Measurements from ENCODE around the gene VWA7.
"Not testable (repeated sequence)": the region's sequence is repeated elsewhere in the genome, so short reads cannot be mapped to it uniquely, and the experiment has no call there.

The VWA7 gene, protein sequence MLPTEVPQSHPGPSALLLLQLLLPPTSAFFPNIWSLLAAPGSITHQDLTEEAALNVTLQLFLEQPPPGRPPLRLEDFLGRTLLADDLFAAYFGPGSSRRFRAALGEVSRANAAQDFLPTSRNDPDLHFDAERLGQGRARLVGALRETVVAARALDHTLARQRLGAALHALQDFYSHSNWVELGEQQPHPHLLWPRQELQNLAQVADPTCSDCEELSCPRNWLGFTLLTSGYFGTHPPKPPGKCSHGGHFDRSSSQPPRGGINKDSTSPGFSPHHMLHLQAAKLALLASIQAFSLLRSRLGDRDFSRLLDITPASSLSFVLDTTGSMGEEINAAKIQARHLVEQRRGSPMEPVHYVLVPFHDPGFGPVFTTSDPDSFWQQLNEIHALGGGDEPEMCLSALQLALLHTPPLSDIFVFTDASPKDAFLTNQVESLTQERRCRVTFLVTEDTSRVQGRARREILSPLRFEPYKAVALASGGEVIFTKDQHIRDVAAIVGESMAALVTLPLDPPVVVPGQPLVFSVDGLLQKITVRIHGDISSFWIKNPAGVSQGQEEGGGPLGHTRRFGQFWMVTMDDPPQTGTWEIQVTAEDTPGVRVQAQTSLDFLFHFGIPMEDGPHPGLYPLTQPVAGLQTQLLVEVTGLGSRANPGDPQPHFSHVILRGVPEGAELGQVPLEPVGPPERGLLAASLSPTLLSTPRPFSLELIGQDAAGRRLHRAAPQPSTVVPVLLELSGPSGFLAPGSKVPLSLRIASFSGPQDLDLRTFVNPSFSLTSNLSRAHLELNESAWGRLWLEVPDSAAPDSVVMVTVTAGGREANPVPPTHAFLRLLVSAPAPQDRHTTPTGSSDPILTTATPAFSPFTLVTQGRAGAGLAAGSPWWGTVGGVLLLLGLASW
- total RNA-seq = 2.4 to 8.4 (median 3.9) reads per million in 4 donors

DNA sequence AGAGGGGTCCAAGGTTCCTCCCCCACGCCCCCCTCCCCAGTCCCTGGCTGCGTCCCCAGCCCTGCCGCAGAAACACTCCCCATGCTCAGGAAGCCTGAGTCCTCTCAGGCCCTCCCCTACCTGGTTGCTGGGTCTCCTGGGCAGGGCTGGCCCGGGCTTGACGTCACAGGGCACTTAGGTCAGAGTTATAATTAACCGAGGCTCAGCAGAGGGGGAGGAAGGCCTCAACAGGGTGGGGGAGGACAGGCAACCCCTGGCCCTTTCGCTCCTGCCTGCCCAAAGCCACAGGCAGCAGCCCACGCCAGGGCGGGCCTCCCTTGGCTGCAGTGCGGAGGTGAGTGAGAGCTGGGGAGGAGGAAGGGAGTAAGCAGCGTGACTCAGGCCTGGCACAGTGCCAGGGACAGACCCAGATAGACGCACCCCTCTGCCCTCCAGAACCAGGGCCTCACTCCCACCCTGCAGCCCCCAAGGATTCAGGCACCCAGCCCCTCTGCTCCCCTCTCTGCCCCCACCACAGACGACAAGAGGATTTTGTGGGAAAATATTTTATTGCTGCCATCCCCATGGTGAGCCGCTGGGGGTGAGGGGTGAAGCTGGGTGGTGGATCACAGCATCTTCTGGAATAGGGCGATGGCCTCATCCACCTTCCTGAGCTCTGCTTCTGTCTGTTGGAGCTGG lies at the start of gene VWA7:
TSS of gene VWA7 (minus strand) at position 340 of the 678 bp plus-strand sequence. CDS start 549 bp downstream, outside the sequence.
- peak; percentile 34 to 81 (median 48) for DNase-seq

DNA sequence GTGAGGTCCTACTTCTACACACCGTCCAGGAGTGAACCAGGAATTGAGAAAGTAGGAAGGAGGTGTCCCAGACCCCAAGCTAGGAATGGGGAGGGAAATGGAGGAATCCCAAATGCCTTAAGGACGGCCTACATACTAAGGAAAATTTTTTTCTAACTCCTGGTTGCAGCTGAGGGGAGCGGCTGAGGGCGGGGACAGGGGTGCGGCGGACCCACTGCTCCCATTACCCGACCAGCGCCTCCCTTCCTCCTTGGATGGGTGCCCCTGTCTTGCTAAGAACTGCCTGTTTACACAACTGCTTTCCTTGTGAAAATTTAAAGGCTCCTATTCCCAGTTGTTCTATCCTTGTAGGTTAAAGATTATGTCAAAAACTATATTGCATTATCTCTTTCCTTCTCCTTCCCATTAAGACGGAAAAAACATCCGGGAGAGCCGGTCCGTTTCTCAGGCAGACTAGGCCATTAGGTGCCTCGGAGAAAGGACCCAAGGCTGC lies 49.7 kb upstream of the VWA7 start:
- DNase-seq = no peak

DNA sequence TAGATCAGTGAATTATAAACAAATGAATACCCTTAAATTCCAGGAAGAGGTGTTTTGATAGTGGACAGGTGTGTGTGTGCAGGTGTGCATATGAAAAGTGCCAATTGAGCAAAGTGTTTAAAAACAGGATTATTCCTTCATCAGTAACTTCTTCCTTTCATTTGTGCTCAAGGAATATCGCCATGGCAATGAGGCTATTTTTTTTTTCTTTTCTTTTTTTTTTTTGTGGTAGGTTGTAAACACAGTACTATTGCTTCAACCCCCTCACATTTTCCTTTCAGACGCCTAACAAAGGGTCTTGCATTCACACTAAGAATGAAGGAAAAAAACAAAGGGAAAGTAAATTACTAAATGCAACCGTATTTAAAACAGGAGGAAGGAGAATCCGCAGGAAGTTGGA lies 48.4 kb upstream of the VWA7 start:
- DNase-seq = no peak

DNA sequence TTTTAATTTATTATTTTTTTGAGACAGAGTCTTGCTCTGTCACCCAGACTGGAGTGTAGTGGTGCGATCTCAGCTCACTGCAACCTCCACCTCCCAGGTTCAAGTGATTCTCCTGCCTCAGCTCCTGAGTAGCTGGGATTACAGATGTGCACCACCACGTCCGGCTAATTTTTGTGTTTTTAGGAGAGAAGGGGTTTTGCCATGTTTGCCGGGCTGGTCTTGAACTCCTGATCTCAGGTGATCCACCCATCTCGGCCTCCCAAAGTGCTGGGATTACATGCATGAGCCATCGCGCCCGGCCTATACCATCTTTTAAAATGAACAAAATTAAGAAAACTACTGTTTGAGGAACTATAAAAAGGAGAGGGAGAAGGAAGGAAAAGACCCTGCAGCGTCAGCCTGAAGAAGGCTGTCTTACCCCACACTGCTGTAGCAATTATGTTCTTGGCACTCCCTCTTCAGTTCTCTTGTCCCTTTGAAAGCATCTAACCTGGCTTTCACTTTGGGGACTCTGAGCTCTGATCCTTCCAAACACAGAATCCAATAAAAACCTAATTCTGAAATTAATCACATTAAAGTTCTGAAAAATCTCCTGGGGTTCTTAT lies 46.6 kb upstream of the VWA7 start:
- not testable (repeated sequence) for DNase-seq

DNA sequence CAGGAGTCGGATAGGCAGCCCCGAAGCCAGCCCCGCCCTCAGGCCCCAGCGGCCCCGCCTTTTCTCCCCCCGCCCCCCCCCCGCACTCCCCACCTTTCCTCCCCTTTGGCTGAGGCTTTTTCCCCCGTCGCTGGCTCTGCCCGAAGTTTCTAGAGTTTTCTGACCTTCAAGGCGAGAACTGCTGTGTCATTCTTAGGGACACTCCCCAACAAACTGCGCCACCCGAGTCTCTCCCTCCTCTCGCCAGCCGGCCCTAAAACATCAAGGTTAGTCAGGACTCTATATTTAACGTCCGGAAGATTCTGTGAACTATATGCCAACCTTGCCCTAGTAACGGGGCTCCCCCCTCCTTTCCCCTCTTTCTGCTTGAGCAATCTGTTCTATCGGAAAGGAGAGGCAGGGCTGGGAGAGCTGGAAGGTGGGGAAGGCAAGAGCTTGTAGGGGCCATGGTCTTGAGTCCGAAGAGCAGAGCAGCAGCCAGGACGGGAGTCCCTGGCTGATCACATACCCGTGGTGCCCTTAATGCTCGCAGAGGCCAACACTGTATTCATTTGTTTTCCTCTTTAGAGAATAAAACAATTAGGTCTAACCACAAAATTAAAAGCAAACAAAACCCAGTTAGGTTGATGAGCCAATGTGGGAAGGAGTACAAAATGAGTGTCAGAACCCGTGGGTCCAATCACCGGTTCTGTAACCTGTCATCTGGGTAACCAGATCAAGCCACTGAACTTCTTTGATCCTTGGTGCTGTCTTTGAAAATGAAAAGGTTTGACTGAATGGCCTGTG lies 45.1 kb upstream of the VWA7 start:
- peak; percentile 27 to 69 (median 57) for DNase-seq

DNA sequence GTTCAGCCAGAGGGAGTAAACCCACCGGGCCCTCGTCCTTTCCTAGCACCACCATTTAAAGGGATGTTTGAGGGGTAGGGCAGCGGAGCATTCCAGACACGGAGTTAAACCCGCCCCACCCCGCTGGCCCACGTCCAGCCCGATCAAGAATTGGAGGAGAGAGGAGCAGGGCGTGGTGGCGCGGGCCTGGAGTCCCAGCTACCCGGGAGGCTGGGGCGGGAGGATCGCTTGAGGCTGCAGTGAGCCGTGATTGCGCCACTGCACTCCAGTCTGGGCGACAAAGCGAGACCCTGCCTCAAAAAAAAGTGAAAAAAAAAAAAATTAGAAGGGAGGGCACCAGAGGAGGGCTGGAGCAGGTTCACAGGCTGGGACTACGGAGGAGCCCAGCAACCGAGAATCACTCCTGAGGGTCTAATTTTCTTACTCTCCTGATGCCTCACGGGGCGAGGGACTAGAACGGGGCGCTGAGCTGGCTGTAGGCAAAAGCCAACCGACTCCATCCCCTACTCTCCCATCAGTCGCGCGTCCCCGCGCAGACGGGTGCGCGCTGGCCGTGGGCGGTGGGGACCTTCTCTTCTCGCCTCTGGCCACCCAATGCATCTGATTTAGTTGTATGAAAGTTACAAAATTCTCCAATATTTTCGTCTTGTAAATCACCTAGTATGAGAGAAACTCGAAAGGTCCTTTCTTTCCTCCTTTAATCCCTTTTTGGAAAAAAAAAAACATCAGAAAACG lies 44.3 kb upstream of the VWA7 start:
- DNase-seq = peak in 2 of 5 donors; percentile 19 to 70

DNA sequence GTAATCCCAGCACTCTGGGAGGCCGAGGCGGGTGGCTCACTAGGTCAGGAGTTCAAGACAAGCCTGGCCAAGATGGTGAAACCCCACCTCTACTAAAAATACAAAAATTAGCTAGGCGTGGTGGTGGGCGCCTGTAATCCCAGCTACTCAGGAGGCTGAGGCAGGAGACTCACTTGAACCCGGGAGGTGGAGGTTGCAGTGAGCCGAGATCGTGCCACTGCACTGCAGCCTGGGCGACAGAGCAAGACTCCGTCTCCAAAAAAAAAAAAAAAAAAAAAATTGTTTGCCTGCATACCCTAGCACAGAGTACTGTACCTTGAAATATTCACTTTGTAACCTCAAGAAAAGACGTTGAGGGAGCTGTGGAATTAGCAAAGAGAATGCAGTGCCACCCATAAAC lies 43.3 kb upstream of the VWA7 start:
- DNase-seq = not testable (repeated sequence)

DNA sequence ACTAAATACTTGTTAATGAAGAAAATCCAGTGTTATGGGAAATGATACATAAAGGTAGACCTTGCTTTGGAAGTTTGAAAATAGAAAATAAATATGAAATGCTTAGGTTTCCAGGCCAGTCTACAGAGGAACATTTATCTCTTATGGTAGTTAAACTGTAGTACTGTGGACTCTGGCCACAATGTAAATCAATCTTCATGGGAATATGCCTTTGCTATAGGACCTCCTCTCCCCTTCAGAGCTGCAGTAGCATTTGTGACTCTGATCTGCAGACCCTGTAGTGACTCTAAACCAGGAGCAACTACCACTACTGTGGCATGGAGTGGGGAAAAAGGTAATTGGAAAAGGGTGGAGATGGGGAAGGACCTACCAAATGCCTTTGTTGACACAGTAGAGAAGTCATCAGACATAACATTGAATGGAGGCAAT lies 42.8 kb upstream of the VWA7 start:
- DNase-seq = no peak

DNA sequence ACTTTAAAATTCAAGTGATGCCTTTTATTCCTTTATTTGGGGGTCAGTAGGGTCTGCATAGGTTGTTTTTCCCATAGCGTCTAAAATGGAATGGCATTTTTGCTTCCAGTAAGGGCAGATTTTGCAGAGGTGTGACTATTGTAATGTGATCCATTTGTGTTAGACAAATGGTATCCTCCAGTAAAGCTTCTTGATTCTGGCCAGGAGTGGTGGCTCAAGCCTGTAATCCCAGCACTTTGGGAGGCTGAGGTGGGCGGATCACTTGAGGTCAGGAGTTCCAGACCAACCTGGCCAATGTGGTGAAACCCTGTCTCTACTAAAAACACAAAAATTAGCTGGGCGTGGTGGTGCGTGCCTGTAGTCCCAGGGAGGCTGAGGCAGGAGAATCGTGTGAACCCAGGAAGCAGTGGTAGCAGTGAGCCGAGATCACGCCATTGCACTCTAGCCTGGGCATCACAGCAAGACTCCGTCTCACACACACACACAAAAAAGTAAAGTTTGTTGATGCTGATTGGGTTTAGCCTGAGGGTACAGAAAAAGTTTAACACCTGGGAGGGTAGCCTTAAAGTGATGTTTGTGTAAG lies 40.9 kb upstream of the VWA7 start:
- DNase-seq = not testable (repeated sequence)

DNA sequence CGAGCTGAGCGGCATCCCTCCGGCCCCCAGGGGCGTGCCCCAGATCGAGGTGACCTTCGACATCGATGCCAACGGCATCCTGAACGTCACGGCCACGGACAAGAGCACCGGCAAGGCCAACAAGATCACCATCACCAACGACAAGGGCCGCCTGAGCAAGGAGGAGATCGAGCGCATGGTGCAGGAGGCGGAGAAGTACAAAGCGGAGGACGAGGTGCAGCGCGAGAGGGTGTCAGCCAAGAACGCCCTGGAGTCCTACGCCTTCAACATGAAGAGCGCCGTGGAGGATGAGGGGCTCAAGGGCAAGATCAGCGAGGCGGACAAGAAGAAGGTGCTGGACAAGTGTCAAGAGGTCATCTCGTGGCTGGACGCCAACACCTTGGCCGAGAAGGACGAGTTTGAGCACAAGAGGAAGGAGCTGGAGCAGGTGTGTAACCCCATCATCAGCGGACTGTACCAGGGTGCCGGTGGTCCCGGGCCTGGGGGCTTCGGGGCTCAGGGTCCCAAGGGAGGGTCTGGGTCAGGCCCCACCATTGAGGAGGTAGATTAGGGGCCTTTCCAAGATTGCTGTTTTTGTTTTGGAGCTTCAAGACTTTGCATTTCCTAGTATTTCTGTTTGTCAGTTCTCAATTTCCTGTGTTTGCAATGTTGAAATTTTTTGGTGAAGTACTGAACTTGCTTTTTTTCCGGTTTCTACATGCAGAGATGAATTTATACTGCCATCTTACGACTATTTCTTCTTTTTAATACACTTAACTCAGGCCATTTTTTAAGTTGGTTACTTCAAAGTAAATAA lies 40.2 kb upstream of the VWA7 start:
- peak in 1 of 5 donors; percentile 64 for DNase-seq

DNA sequence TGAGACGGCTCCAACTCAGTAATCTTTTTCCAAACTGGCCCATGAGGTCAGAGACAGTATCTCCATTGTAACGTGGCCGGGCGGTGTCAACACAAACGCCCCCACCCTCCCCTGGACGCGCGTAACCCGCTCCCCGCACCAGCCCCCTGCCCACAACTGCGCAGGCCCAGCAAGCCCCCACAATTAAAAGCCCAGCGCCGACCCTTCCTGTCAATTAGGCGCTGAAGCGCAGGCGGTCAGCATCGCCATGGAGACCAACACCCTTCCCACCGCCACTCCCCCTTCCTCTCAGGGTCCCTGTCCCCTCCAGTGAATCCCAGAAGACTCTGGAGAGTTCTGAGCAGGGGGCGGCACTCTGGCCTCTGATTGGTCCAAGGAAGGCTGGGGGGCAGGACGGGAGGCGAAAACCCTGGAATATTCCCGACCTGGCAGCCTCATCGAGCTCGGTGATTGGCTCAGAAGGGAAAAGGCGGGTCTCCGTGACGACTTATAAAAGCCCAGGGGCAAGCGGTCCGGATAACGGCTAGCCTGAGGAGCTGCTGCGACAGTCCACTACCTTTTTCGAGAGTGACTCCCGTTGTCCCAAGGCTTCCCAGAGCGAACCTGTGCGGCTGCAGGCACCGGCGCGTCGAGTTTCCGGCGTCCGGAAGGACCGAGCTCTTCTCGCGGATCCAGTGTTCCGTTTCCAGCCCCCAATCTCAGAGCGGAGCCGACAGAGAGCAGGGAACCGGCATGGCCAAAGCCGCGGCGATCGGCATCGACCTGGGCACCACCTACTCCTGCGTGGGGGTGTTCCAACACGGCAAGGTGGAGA lies 38.1 kb upstream of the VWA7 start, which contains the start of the genes HSPA1A and HSPA1L:
TSS of gene HSPA1A (plus strand) at position 519 of the 814 bp plus-strand sequence. CDS start at position 733, 214 bp downstream.
TSS of gene HSPA1L (minus strand) at position 259 of the 814 bp plus-strand sequence. CDS start 3,311 bp downstream, outside the sequence.
- peak; percentile 43 to 88 (median 46) for DNase-seq

DNA sequence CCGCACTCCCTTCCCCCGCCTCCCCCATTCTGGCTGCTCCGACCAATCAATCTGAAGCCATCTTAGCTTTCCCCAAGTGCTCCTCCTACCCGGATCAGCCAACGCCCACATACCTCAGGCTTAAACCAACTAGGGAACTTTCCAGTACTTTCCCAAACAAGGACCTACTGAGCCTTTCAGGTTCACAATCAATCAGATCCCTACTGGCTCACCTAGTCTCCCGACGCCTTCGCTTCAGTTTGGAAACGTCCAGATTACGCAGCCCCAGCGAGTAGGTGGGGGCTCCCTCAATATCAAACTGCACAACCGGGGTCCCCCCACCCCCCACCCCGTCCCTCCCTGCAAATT lies 37.5 kb upstream of the VWA7 start:
- peak; percentile 63 to 79 (median 68) for DNase-seq

DNA sequence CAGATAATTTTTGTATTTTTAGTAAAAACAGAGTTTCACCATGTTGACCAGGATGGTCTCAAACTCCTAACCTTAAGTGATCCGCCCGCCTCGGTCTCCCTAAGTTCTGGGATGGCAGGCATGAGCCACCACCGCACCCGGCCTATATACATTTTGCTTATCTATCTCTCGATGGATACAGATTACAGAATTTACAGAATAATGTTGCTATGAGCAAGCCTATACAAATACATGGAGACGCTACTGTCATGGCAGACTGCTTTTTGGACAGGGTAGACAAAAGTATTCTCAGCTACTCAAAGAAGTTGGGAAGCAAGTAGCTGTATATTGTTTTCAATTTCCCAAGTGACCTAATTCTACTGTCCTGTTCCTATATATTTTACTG lies 36.3 kb upstream of the VWA7 start:
- DNase-seq = no peak

DNA sequence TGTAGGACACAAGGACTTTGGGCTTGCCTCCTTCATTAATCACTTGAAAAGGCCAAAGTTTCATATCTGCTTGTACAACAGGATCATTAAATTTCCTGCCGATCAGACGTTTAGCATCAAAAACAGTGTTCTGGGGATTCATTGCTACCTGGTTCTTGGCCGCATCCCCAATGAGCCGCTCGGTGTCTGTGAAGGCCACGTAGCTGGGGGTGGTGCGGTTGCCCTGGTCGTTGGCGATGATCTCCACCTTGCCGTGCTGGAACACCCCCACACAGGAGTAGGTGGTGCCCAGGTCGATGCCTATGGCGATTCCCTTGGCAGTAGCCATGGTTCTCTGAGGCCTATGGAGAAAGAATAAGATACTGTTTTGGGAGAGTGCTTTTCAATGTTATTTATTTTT lies 34.5 kb upstream of the VWA7 start:
- DNase-seq = no peak

DNA sequence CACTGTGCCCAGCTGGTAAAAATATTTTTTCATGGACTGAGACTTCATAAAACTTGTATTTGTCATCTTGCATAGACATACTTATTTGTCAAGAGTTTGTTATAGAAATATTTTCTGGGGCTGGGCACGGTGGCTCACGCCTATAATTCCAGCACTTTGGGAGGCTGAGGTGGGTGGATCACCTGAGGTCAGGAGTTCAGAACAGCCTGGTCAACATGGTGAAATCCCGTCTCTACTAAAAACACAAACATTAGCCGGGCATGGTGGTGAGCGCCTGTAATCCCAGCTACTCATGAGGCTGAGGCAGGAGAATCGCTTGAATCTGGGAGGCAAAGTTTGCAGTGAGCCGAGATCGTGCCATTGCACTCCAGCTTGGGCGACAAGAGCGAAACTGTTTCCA lies 31.5 kb upstream of the VWA7 start:
- DNase-seq = not testable (repeated sequence)

DNA sequence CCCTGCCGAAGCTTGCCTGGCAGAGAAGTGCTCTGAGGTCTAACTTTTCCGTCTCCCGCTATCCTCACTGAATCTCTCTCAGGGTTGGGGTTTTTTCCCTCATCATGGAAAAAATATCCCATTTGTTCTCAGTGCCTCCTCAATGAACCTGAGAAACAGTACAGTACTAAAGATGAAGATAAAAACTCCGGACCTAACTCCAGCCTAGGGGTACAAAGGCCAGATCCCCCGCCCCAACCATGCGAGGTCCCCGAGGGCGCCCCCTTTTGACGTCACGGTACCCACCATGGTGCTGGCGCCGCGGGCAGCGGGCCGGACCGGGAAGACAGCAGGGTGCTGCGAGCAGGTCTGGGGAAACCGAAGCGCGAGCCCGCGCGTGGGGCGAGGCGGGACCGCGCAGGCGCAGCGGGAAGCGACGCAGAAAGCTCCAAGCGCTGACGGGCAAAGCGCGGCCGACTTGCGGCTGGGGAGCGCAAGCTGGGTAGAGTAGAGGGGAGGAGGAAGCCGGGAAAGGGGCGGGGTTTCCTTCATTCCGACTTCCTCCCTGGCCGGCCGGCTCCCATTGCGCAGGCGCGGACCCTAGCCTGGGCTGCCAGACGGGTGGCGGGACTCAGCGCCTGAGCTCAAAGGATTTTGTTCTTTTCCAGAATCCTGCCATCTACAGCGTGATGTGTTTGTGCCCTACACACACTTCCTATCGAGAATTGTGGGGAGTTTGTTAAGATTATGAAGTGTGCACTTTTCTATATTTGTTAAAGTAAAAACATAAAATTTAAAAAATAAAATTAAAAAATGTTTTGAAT lies 29.5 kb upstream of the VWA7 start, which contains the start of gene LSM2:
TSS of gene LSM2 (minus strand) at position 497 of the 803 bp plus-strand sequence. CDS start at position 288, 209 bp downstream.
- DNase-seq = peak; percentile 95 to 98 (median 97)

DNA sequence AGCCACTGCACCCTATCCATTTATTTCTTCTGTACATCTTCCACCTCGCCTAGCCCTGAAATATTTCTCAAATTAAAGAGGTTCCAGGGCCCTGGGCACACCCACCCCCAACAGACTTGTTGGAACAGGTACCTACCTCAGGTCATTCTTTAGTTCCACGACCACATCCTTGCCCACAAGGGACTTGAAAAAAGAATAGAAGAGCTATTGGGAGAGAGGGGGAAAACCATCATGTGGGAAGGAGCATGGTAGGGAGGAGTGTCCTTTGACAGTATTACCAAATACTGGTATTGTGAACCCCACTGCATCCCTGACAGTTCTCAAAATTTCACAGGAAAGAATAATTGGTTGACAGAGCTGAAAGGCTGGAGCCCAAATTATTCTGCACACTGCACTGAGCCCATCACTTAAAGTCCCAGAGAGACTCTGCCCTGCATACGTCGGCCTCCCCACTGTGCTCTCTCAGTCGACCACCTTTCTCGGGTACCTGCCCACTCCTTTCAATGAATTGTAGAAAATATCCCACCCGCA lies 28.9 kb upstream of the VWA7 start:
- no peak for DNase-seq
